BE2C (cell line): ENCODE results near the gene FAM114A1.

Experiments
- DNase-seq: peaks from one replicate; pipeline ENCODE4 v3.0.0-alpha.2; 2020
- H3K27me3 ChIP-seq: fragments of 250-450 bp; sonication (Bioruptor Pico); 2 replicates; pipeline ENCODE4 v1.5.1; 2020; ENCODE audit warnings: mild to moderate bottlenecking
- H3K36me3 ChIP-seq: fragments of 250-450 bp; sonication (Bioruptor Pico); 2 replicates; pipeline ENCODE4 v1.5.1; 2020; ENCODE audit warnings: mild to moderate bottlenecking
- H3K4me1 ChIP-seq: fragments of 250-450 bp; sonication (Bioruptor Pico); 2 replicates; pipeline ENCODE4 v1.5.1; 2020
- H3K4me3 ChIP-seq: 2 replicates; pipeline ENCODE4 v1.5.1; 2011; ENCODE audit warnings: low read depth, low read length
- H3K9me3 ChIP-seq: fragments of 250-450 bp; sonication (Bioruptor Pico); 2 replicates; pipeline ENCODE4 v1.5.1; 2020
- CTCF ChIP-seq: IDR thresholded peaks from 2 replicates; pipeline ENCODE4 v1.5.1; 2012; ENCODE audit warnings: mild to moderate bottlenecking, low read depth, low read length

FAM114A1 gene

GRCh38 chr4:38834570-38834969, 33.0 kb upstream of the FAM114A1 start:
- H3K4me3 ChIP-seq = no peak overlapping the region
- TF ChIP-seq CTCF = no peak
- H3K36me3 ChIP-seq = no peaks in the 10 kb centered on the region
- no peaks in the 10 kb centered on the region for H3K4me1 ChIP-seq
- no peaks in the 10 kb centered on the region; the same call in 1 of the 2 replicates for H3K9me3 ChIP-seq
- DNase-seq = no peak
- peaks cover 8% of the 10 kb centered on the region; the same call in 1 of the 2 replicates for H3K27me3 ChIP-seq

DNA sequence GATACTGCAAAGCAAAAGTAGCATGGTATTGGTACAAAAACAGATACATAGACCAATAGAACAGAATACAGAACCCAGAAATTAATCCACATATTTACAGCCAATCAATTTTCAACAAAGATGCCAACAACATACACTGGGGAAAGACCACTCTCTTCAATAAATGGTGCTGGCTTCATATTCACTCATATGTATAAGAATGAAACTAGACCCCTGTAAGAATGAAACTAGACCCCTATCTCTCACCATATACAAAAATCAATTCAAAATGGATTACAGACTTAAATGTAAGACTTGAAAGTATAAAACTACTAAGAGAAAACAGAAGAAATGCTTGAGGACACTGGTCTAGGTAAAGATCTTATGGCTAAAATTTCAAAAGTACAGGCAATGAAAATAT, 30.3 kb upstream of the FAM114A1 start:
- TF ChIP-seq CTCF = no peak
- Histone ChIP-seq H3K4me1 (no peaks in the 10 kb centered on the region), H3K4me3 (no peak overlapping the region), H3K9me3 (no peaks in the 10 kb centered on the region; the same call in 1 of the 2 replicates), H3K36me3 (no peaks in the 10 kb centered on the region), H3K27me3 (peaks cover 10% of the 10 kb centered on the region; the same call in 1 of the 2 replicates)
- DNase-seq = no peak

GRCh38 chr4:38837849-38838248, 29.8 kb upstream of the FAM114A1 start:
- H3K27me3 ChIP-seq = peaks cover 12% of the 10 kb centered on the region; the same call in 1 of the 2 replicates
- no peaks in the 10 kb centered on the region for H3K4me1 ChIP-seq
- no peaks in the 10 kb centered on the region for H3K36me3 ChIP-seq
- TF ChIP-seq CTCF = no peak
- DNase-seq = no peak
- H3K9me3 ChIP-seq = no peaks in the 10 kb centered on the region; the same call in 1 of the 2 replicates
- H3K4me3 ChIP-seq = no peak overlapping the region

- no peaks in the 10 kb centered on the region for H3K9me3 ChIP-seq
- no peaks in the 10 kb centered on the region for H3K36me3 ChIP-seq
- peaks cover 12% of the 10 kb centered on the region for H3K27me3 ChIP-seq
- no peaks in the 10 kb centered on the region for H3K4me1 ChIP-seq
- H3K4me3 ChIP-seq = no peak overlapping the region
- no peak for TF ChIP-seq CTCF
- DNase-seq = no peak
These were observed 24.6 kb upstream of the FAM114A1 start for GRCh38 chr4:38842994-38843393.

GRCh38 chr4:38846015-38846414, 21.6 kb upstream of the FAM114A1 start:
- H3K4me1 ChIP-seq = no peaks in the 10 kb centered on the region
- H3K4me3 ChIP-seq = no peak overlapping the region
- DNase-seq = no peak
- TF ChIP-seq CTCF = no peak
- no peaks in the 10 kb centered on the region for H3K9me3 ChIP-seq
- H3K36me3 ChIP-seq = no peaks in the 10 kb centered on the region
- H3K27me3 ChIP-seq = peaks cover 7% of the 10 kb centered on the region

DNA sequence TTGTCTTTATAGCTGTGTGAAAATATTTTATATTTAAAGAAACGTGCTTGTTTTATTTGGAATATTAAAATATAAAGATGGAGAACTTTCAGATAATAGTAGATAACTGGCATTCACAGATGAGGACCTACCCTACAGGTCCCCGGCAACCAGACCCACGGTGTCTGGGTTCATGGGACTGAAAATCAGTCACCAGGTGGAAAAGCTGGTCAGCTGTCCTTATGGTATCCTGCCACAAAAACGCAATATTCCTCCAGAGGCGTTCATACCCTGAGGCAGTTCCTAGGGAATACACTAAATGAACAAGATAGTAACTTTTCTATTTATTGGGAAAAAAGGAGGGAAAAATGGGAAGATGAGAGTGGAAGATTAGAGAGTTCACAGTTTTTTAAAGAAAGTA, 12.1 kb upstream of the FAM114A1 start:
- H3K36me3 ChIP-seq = no peaks in the 10 kb centered on the region
- H3K4me1 ChIP-seq = no peaks in the 10 kb centered on the region
- no peak overlapping the region for H3K4me3 ChIP-seq
- no peaks in the 10 kb centered on the region for H3K9me3 ChIP-seq
- DNase-seq = no peak
- TF ChIP-seq CTCF = no peak
- peaks cover 3% of the 10 kb centered on the region; the same call in 1 of the 2 replicates for H3K27me3 ChIP-seq
